Uterus (tissue), 2 donors: ENCODE measurements around the gene TRAPPC12.

Experiments
- CTCF ChIP-seq, 4 experiments: fragments of 200-600 bp in 2 of 4; fragments of 450-650 bp in 2 of 4; sonication (generic) in 2 of 4; IDR thresholded peaks; one replicate each; pipeline ENCODE4 v1.5.1; 2016 to 2019; ENCODE audit warnings: antibody characterized with exemption in 4 of 4, mild to moderate bottlenecking in 2 of 4, moderate library complexity in 1 of 4
- POLR2A ChIP-seq, 2 donors: fragments of 450-650 bp; IDR thresholded peaks; one replicate each; pipeline ENCODE4 v1.6.1; 2016; ENCODE audit warnings: antibody characterized with exemption in 2 of 2, mild to moderate bottlenecking in 1 of 2, moderate library complexity in 1 of 2

- TF ChIP-seq POLR2A (IDR thresholded peaks at IDR 0.05): no peak
- TF ChIP-seq CTCF (IDR thresholded peaks at IDR 0.05): no peak
Observed at GRCh38 chr2:3418766-3419404, 39.4 kb downstream of the TRAPPC12 start.
